HepG2 (cell line): ENCODE measurements around the gene ASTN2. TPM values are rescaled to one million over a fixed set of nuclear protein-coding genes. Genes with fewer than 3 reads are reported as not detected.

Source experiments
- ATAC-seq: fragments of 200-7000 bp; cut with Tn5 transposase; 3 replicates; pipeline ENCODE4 v1.9.1; 2020; ENCODE audit warnings: mild to moderate bottlenecking, moderate library complexity
- BruUV-seq: library from RNA; stranded (reverse); fragments of 400-500 nt; replicated peaks from 2 replicates; lab custom pipeline; 2021; lab: Mats Ljungman, UMichigan
- CTCF ChIA-PET: fragments of 300-600 bp; formaldehyde crosslinking; extraction: SDS; loops from one replicate; lab custom pipeline; 2021; ENCODE audit warnings: low total read pairs, inconsistent platforms, low intra/inter-chr PET ratio; lab: Yijun Ruan, JAX
- POLR2A ChIA-PET: fragments of 350-600 bp; sonication (Branson Sonifier 250); formaldehyde crosslinking; loops from one replicate; lab custom pipeline; 2020; ENCODE audit warnings: antibody characterized with exemption, inconsistent platforms; lab: Yijun Ruan, JAX
- DNase-seq: peaks from one replicate; pipeline ENCODE4 v3.0.0-alpha.2; 2015; ENCODE audit warnings: low spot score
- FAIRE-seq: peaks from 3 replicates; lab custom pipeline; 2011; peaks lifted over from hg19 to GRCh38; lab: Jason Lieb, UNC
- H2AFZ ChIP-seq: one replicate; pipeline ENCODE4 v1.6.1; 2011; ENCODE audit warnings: low read length, inconsistent platforms
- H3K27ac ChIP-seq: fragments of 300-600 bp; 3 replicates; pipeline ENCODE4 v1.8.0; 2011; ENCODE audit warnings: mixed run types, mild to moderate bottlenecking, mixed read lengths, low read length, inconsistent platforms; ENCODE audit not compliant: insufficient read depth; ENCODE audit errors: extremely low read length
- H3K27me3 ChIP-seq, 2 experiments: fragments of 200-600 bp in 1 of 2; 2 replicates in 1 of 2; 3 replicates in 1 of 2; pipeline versions ENCODE4 v1.6.0 to v1.8.0; 2011; ENCODE audit warnings: low read length in 2 of 2, mild to moderate bottlenecking in 2 of 2, moderate library complexity in 2 of 2, inconsistent platforms in 1 of 2; ENCODE audit not compliant: insufficient read depth in 2 of 2, control insufficient read depth in 1 of 2
- H3K36me3 ChIP-seq, 2 experiments: fragments of 200-600 bp in 1 of 2; replicated peaks in 1 of 2; 2 replicates in 1 of 2; 3 replicates in 1 of 2; pipeline versions ENCODE4 v1.5.1 to v1.8.0; 2011; ENCODE audit warnings: low read length in 2 of 2, inconsistent platforms in 1 of 2; ENCODE audit not compliant: insufficient read depth in 2 of 2, control insufficient read depth in 1 of 2
- H3K4me1 ChIP-seq: 2 replicates; pipeline ENCODE4 v1.5.1; 2012; ENCODE audit warnings: low read length, inconsistent platforms; ENCODE audit not compliant: insufficient read depth
- H3K4me2 ChIP-seq: 2 replicates; pipeline ENCODE4 v1.6.0; 2011; ENCODE audit warnings: low read depth, low read length, inconsistent platforms
- H3K4me3 ChIP-seq, 3 experiments: fragments of 200-600 bp in 1 of 3; sonication (generic), shearing (Covaris generic) in 1 of 3; replicated peaks in 1 of 3; 2 replicates each; pipeline ENCODE4 v1.5.1; 2011 to 2016; ENCODE audit warnings: low read length in 3 of 3, inconsistent platforms in 2 of 3, low read depth in 2 of 3, mild to moderate bottlenecking in 2 of 3, control low read depth in 1 of 3, mixed read lengths in 1 of 3; ENCODE audit not compliant: insufficient read depth in 1 of 3
- H3K79me2 ChIP-seq: one replicate; pipeline ENCODE4 v1.6.1; 2011; ENCODE audit warnings: low read length, inconsistent platforms; ENCODE audit not compliant: insufficient read depth
- H3K9ac ChIP-seq: 2 replicates; pipeline ENCODE4 v1.6.0; 2011; ENCODE audit warnings: mild to moderate bottlenecking, low read depth, low read length, inconsistent platforms; ENCODE audit not compliant: insufficient read depth
- H3K9me3 ChIP-seq: 2 replicates; pipeline ENCODE4 v1.5.1; 2012; ENCODE audit warnings: mild to moderate bottlenecking, low read length
- H4K20me1 ChIP-seq: 2 replicates; pipeline ENCODE4 v1.6.0; 2011; ENCODE audit warnings: inconsistent platforms, mild to moderate bottlenecking, low read length, moderate library complexity; ENCODE audit not compliant: insufficient read depth
- ARID2 ChIP-seq: sonication (generic); formaldehyde crosslinking; IDR thresholded peaks from 2 replicates; pipeline ENCODE4 v1.8.1; 2022; ENCODE audit warnings: mild to moderate bottlenecking, missing genetic modification reagents, borderline replicate concordance
- HNF4A ChIP-seq: sonication (generic); formaldehyde crosslinking; IDR thresholded peaks from 2 replicates; pipeline ENCODE4 v1.4.0; 2020; ENCODE audit warnings: missing genetic modification reagents
- HOXA7 ChIP-seq: sonication (generic); formaldehyde crosslinking; IDR thresholded peaks from 2 replicates; pipeline ENCODE4 v1.8.1; 2022; ENCODE audit warnings: mild to moderate bottlenecking, missing genetic modification reagents, moderate library complexity
- ISL2 ChIP-seq: sonication (generic); formaldehyde crosslinking; IDR thresholded peaks from 2 replicates; pipeline ENCODE4 v1.5.0; 2020; ENCODE audit warnings: missing genetic modification reagents
- MAF1 ChIP-seq: sonication (generic); formaldehyde crosslinking; IDR thresholded peaks from 2 replicates; pipeline ENCODE4 v1.5.0; 2020; ENCODE audit warnings: missing genetic modification reagents, borderline replicate concordance
- MTF1 ChIP-seq: sonication (generic); formaldehyde crosslinking; IDR thresholded peaks from 2 replicates; pipeline ENCODE4 v1.5.0; 2020; ENCODE audit warnings: missing genetic modification reagents
- NONO ChIP-seq, 2 experiments: fragments of 450-650 bp in 1 of 2; sonication (generic) in 1 of 2; formaldehyde crosslinking in 1 of 2; IDR thresholded peaks in 1 of 2; conservative IDR thresholded peaks in 1 of 2; 2 replicates each; pipeline versions ENCODE4 v1.6.1 to v1.8.0; 2017 to 2022; ENCODE audit warnings: mild to moderate bottlenecking in 1 of 2, missing genetic modification reagents in 1 of 2, moderate library complexity in 1 of 2
- PITX1 ChIP-seq: sonication (generic); formaldehyde crosslinking; IDR thresholded peaks from 2 replicates; pipeline ENCODE4 v1.5.1; 2020; ENCODE audit warnings: mild to moderate bottlenecking, missing genetic modification reagents
- PTBP1 ChIP-seq: fragments of 200-400 bp; formaldehyde crosslinking; IDR thresholded peaks from 2 replicates; pipeline ENCODE4 v1.6.1; 2018; ENCODE audit warnings: low read length, low read depth; ENCODE audit not compliant: poor library complexity, severe bottlenecking
- TAF15 ChIP-seq: fragments of 200-400 bp; formaldehyde crosslinking; IDR thresholded peaks from one replicate; pipeline ENCODE4 v1.6.1; 2018; ENCODE audit warnings: mild to moderate bottlenecking, low read depth, low read length; ENCODE audit not compliant: poor library complexity, severe bottlenecking
- ZMYM2 ChIP-seq: sonication (generic); formaldehyde crosslinking; IDR thresholded peaks from 2 replicates; pipeline ENCODE4 v1.8.0; 2022; ENCODE audit warnings: mild to moderate bottlenecking, missing genetic modification reagents
- ZNF670 ChIP-seq: sonication (generic); formaldehyde crosslinking; IDR thresholded peaks from 2 replicates; pipeline ENCODE4 v1.8.0; 2022; ENCODE audit warnings: mild to moderate bottlenecking, missing genetic modification reagents, borderline replicate concordance
- WGBS: methylation state at CpG from one replicate; pipeline ENCODE4 v1.1.6; 2017; ENCODE audit warnings: low lambda C conversion rate; 5-methylcytosine and 5-hydroxymethylcytosine counted together
- in situ Hi-C: cut with HindIII; loops from 2 replicates; pipeline ENCODE4 v1.10.0; 2017; ENCODE audit warnings: low pct_unique_long_range_greater_than_20kb; ENCODE audit not compliant: extremely low pct_ligation_motif_present
- intact Hi-C: fragments of 100-400 bp; cut with micrococcal nuclease; formaldehyde crosslinking; loops from one replicate; pipeline ENCODE4 v1.10.0; 2022; ENCODE audit not compliant: unreplicated experiment
- polyA plus RNA-seq, 8 experiments: library from polyadenylated mRNA; depleted of rRNA in 3 of 8; stranded (reverse) in 7 of 8; unstranded in 1 of 8; fragments of >200 nt; fragmentation: Illumina TruSeq in 4 of 8; extraction: Trizol in 4 of 8; gene quantifications; 2 replicates each; pipeline versions ENCODE4 v1.2.1 to v1.2.3, GENCODE V29; 2011 to 2016; ENCODE audit warnings: low read depth in 4 of 8, missing spikeins in 1 of 8, mixed read lengths in 1 of 8; ENCODE audit not compliant: insufficient read depth in 1 of 8
- total RNA-seq, 5 experiments: library from RNA; depleted of rRNA; stranded (reverse); fragments of >200 nt; fragmentation: Illumina TruSeq; extraction: Trizol; gene quantifications; 2 replicates each; pipeline ENCODE4 v1.2.3, GENCODE V29; 2016; ENCODE audit warnings: low read depth in 1 of 5
- TF ChIP-seq, protein P1 (sequence below): sonication (generic); formaldehyde crosslinking; IDR thresholded peaks from 2 replicates; pipeline ENCODE4 v1.4.0; 2020; ENCODE audit warnings: missing genetic modification reagents

Gene ASTN2
- total and polyA plus RNA-seq, 2 of the 13 experiments (the other 11 are each of a cell fraction or from before 2014, with no cell fraction given): 5.2 to 13.5 TPM

DNA sequence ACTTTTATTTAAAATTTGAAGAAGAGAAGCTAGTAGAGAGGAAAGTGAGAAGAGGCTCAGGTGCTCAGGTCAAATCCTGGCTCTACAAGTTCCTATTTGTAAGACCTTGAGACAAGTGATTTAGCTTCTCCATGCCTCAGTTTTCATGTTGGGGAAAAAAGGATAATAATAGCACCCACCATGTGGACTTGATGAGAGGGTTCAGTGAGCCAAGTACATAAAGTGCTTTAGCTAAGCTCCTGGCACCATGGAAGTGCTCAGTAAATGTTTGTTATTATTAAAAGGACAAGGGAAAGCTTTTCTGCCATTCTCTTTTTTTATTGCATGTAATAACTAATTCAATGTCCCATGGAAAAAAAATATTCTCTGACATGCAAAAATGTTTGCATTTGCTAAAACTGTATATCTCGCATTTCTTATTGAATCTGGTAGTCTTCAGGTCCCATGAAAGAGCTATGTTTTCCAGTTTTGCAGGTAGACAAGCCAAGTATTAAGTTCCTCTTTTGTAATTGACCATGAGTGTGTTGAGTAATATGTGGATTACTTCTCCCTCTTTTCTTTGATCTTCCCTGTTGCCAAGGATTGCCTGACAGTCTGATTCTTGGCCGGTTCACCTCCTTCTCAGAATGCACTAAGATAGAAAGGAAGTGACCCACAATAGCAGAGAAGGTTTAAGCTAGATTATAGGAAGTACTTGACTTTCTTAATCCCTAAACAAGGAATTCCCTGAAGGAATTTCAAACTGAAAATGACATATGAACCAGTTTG lies 773.4 kb downstream of the ASTN2 start:
- no TSS peak for BruUV-seq
- POLR2A ChIA-PET: no interaction called here
- Histone ChIP-seq H3K4me1 (no peaks in the 10 kb centered on the region), H2AFZ (no peak overlapping the region), H3K36me3 (no peaks in the 10 kb centered on the region; a peak in 1 of 5 replicates), H4K20me1 (no peaks in the 10 kb centered on the region), H3K4me3 (no peak overlapping the region), H3K27me3 (no peaks in the 10 kb centered on the region), H3K9me3 (no peaks in the 10 kb centered on the region), H3K27ac (no peak overlapping the region), H3K79me2 (no peaks in the 10 kb centered on the region), H3K9ac (no peak overlapping the region), H3K4me2 (no peak overlapping the region)
- CTCF ChIA-PET: no interaction called here
- WGBS: 98% methylated on average over 2 of the region's 2 CpGs
- ATAC-seq (no peak), DNase-seq (no peak), FAIRE-seq (no peak)
- intact Hi-C loops: no loop called here
- TF ChIP-seq MTF1 (CRISPR knock-in tag) (no peak), ARID2 (CRISPR knock-in tag) (no peak), HOXA7 (CRISPR knock-in tag) (no peak), PITX1 (CRISPR knock-in tag) (no peak), PTBP1 (no peak), MAF1 (CRISPR knock-in tag) (no peak), TAF15 (no peak), ZMYM2 (CRISPR knock-in tag) (no peak), ZNF670 (CRISPR knock-in tag) (no peak), ISL2 (CRISPR knock-in tag) (no peak), HNF4A (CRISPR knock-in tag) (no peak), NONO (IDR thresholded peaks at IDR 0.05) (no peak), NONO (CRISPR knock-in tag; conservative IDR thresholded peaks at IDR 0.05) (no peak)
- TF ChIP-seq, protein P1, sequence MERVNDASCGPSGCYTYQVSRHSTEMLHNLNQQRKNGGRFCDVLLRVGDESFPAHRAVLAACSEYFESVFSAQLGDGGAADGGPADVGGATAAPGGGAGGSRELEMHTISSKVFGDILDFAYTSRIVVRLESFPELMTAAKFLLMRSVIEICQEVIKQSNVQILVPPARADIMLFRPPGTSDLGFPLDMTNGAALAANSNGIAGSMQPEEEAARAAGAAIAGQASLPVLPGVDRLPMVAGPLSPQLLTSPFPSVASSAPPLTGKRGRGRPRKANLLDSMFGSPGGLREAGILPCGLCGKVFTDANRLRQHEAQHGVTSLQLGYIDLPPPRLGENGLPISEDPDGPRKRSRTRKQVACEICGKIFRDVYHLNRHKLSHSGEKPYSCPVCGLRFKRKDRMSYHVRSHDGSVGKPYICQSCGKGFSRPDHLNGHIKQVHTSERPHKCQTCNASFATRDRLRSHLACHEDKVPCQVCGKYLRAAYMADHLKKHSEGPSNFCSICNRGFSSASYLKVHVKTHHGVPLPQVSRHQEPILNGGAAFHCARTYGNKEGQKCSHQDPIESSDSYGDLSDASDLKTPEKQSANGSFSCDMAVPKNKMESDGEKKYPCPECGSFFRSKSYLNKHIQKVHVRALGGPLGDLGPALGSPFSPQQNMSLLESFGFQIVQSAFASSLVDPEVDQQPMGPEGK (CRISPR knock-in tag): no peak
- in situ Hi-C loops: no loop called here
